GM18951 (cell line): ENCODE results near the gene VCAM1.

Experiments
- POLR2A ChIP-seq: IDR thresholded peaks from 4 replicates; pipeline ENCODE4 v1.6.1; 2011; ENCODE audit warnings: mild to moderate bottlenecking; ENCODE audit not compliant: insufficient read length, insufficient read depth; ENCODE audit errors: extremely low read depth
- in situ Hi-C: fragments of 300-500 bp; cut with MboI; formaldehyde crosslinking; loops from one replicate; pipeline ENCODE4 v1.12.0; 2022; ENCODE audit warnings: low sequenced_read_pairs, mixed read lengths, inconsistent platforms; ENCODE audit not compliant: unreplicated experiment

The VCAM1 gene

DNA sequence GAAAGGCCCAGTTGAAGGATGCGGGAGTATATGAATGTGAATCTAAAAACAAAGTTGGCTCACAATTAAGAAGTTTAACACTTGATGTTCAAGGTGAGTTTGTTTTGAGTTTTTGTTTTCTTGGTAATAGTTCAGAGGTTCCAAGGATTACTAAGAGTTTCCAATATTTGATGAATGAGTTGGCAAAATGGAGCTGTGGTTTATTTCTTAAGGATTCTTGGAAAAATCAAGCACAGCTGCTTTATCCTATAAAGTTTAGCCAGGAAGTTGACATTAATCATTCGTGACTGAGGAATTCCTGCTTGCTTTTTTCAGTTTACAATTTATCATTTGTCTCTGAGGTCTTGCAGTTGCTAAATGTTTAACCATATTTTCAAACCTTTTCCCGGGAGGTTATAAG is 15.1 kb downstream of the VCAM1 start:
- no peak for TF ChIP-seq POLR2A
- in situ Hi-C loops: no loop called here

DNA sequence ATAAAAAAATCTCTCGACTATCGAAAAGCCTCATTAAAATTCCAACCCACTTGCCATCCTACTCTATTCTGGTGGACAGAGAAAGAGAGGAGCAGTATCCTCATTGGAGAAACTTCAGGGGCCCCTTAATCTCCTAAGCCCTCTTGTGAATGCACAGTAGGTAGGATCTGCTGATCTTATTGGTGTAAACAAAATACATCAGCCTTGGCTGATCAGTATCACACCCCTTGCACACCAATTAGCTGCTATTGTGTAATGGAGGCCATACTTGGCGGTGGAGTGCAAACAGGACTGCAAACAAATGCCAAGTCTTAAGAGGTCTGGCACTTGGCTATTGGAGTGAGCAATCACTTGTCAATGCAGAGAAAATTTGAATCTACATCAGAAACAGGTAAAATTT is 15.7 kb downstream of the VCAM1 start:
- TF ChIP-seq POLR2A: no peak
- in situ Hi-C loops: no loop called here

DNA sequence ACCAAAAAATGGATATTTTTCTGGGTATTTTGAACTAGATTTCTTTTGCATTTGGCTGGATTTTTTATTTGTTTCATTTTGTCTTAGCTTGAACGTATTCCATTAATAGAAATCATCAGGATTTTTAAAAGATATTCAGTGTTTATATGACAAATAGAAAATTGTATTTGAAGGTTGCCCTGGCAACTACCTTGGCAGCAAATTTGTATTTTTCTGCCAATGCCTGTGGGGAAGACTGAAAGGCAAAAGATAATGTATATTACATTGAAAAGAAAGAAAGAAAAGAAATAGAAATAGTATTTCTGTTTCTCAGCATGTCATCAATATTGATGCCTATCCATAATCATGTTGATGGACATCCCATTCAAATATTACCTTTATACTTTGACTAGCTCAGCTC is 16.8 kb downstream of the VCAM1 start:
- no peak for TF ChIP-seq POLR2A

DNA sequence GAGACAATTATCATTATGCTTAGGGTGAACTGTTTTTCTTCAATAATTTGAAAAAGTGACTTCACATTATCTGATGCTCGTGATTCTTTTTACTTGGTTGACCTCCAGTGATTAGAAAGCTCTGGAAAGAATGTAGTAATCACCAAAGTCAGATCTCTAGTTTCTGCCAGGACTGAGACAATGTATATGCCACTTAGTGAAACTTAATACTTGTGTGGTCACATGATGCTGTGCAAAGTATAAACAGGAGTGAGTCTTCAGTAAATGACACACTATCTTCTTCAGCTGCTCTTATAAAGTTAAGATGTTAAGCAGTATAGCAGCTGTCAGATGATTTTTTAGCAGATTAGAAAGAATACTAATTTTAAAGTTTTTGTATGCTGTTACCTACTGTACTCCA is 17.2 kb downstream of the VCAM1 start:
- in situ Hi-C loops: no loop called here
- no peak for TF ChIP-seq POLR2A

More for the DNA sequence above, 16.8 kb downstream of the VCAM1 start:
- in situ Hi-C loops: no loop called here

DNA sequence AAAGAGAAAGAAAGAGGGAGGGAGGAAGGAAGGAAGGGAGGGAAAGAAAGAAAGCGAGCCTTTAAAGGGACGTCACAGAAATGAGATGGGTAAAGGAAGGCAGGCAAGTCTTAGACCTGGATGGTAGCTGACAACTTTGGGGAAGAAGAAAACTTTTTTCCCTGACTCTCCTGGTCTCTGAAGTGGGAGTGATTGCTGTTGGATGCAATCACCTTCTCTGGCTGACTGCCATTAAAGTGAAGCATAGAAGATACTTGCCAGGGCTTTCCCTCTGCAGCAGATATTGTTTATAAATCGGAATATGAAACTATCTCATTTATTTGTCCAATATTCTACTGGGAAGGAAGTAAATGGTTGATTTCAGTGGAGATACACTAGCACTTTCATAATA is 27.0 kb downstream of the VCAM1 start:
- in situ Hi-C loops: no loop called here
- no peak for TF ChIP-seq POLR2A

DNA sequence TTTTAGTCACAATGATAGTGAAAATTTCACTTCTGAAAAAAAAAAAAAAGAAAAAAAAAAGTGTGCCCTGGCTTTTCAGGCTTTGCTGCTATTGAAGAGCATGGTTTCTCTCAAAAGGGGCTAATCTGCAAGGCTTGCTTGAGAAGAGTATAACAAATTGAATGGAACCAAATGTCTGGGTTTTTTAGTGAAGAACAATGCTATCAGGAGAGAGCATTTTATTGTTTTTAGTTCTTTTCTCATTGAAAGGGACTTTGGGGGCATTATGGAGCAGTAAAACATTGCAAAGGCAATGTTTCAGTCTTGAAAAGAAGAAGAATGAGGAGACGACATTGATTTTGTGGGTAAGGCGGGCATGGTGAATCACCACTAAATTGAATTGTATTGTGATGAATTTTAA is 28.2 kb downstream of the VCAM1 start:
- in situ Hi-C loops: no loop called here
- TF ChIP-seq POLR2A: no peak

DNA sequence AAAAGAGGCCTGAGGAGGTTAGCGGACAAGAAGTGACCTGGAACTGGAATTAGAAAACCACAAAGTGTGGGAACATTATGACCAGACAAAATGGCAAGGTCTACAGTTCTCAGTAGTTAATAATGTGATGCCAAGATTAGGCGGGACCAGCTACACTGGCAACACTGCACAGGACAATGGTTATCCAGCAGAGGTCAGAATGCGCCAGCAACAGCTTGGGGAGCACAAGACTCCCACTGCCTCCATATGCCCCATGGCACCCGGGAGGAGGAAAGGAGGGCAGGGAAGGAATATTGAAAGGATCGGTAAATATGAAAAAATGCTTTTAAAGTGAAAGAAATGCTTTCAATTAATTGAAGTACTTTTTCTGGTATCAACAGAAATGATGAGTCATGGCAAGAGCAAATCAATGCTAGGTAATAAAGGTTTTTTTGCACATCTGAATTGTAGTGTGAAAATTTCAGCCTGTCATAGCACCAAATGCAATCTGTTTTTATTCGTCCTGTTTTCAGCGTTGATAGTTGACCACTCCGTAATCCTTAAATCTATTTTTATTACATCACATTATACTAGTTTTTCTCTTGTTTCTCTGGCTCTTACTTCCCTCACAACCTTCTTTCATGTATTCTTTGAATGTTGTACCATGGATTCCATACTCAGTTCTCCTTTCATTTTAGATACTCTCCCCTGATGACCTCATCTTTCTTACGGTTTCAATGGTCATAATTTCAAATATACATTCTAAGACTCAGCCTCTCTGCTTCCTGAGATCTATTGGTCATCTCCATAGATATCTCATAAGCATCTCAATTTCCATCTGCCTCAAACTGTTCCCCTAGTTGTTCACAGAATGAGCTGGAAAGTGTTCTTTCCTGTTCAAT is 30.7 kb downstream of the VCAM1 start:
- in situ Hi-C loops: no loop called here
- TF ChIP-seq POLR2A: no peak

DNA sequence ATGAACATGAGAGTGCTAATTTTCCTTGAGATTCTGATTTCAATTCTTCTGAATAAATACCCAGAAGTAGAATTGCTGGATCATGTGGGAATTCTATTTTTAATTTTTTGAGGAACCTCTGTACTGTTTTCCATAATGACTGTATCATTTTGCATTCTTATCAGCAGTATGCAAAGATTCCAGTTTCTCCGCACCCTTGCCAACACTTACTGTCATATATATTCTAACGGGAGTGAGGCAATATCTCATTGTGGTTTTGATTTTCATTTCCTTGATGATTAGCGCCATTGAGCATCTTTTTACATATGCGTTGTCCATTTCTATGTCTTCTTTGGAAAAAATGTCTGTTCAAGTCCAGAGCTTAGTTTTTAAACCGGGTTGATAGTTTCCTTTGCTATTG is 33.2 kb downstream of the VCAM1 start:
- TF ChIP-seq POLR2A: no peak
- in situ Hi-C loops: no loop called here

DNA sequence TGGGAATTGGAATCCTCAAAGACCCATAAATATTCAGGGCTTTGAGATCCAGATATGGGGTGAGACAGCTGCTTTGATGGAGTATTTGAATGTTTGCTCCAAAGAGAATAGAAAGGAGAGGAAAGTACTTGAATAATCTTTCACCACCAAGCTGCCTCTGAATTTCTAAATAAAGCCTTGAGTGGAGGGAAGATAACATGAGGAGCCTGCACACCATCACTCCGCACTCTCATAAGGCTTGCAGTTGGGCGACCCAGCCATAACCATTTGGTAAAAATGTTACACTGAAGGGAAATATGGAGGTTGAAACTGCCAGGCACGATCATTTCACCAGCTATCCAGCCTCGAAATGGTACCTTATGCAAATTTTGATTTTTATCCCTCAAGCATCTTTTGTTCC is 38.4 kb downstream of the VCAM1 start:
- TF ChIP-seq POLR2A: no peak
- in situ Hi-C loops: no loop called here

DNA sequence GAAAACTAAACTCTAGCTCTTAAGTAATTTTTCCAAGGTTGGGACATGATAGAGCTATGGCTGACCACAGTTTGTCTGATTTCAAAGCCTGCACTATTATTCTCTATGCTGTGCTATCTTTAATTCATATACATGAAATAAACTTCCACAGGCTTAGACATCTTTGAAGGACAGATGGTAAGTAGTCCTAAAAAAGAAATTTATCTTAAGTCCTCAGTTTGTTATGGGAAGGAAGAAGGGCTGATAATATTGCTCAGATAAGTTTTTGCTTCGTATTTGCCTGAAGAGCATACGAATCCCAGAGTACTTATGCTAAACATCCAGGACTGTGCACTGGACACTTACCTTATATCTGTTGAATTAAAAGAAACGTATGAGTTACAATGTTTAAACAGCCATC is 39.6 kb downstream of the VCAM1 start:
- no peak for TF ChIP-seq POLR2A

DNA sequence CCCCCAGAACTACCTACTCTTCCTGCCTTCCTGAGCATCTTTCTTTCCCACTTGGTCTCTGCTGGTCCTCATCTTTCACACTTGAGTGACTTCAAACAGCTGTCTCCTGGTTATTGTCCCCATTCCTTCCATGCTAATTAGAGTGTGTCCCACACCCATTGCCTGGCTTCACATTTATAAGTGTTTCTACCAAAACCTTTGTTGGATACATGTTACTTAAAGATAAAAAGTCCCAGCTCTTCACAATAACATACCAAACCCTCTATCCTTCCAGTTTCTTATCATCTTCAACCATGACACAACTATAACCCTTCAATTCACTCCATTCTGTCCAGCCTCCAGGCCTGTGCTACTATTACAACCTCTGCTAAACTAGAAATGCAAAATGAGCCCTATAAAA is 41.0 kb downstream of the VCAM1 start:
- TF ChIP-seq POLR2A: no peak
- in situ Hi-C loops: no loop called here

More for the DNA sequence above, 39.6 kb downstream of the VCAM1 start:
- in situ Hi-C loops: no loop called here

DNA sequence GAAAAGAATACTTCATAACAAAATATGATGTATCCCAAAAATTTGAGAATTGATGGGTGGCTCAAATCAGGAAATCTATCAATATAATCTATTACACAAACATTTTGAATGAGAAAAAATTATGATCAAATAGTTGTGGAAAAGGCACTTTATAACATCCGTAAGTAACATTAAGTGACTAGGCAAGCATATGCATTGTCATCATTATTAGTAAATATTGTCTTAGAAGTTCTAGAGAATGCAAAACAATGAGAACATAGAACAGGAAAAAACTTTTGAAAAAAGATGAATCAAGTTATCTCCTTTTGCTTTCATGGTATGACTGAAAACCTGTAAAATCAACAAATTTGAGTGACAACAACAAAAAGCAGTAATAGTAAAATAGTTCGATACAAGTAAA is 42.9 kb downstream of the VCAM1 start:
- TF ChIP-seq POLR2A: no peak
- in situ Hi-C loops: no loop called here

DNA sequence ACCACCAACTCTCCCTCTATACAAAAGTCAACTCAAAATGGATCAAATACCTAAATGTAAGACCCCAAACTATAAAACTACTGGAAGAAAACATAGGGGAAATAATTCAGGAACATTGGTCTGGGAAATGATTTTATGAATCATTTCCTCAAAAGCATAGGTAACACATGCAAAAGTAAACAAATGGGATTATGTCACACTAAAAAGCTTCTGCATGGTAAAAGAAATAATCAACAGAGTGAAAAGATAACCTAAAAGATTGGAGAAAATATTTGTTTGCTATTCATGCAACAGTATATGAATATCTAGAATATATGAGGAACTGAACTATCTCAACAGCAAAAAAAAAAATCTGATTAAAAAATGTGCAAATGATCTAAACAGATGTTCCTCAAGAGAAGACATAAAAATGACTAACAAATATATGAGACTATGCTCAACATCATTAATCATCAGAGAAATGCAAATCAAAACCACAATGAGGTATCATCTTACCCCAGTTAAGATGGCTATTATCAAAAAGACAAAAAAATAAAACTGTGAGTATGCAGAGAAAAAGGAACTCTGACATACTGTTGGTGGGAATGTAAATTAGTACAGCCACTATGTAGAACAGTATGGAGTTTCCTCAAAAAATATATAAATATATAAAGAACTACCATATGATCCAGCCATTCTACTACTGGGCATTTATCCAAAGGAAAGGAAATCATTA is 47.8 kb downstream of the VCAM1 start:
- in situ Hi-C loops: no loop called here
- no peak for TF ChIP-seq POLR2A

DNA sequence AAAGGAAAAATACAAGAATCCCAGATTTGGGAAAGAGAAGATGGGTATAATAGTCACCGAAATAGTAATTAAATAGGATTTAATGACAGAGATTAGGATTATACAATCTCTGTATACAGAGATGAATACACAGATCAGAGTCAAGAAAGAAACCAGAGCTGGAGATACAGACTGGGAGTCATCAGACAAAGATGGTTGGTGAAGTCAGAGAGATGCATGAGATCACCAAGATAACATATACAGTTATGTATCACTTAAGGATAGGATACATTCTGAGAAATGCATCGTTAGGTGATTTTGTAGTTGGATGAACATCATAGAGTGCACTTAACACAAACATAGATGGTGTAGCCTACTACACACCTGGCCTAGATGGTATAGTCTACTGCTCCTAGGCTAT is 49.8 kb downstream of the VCAM1 start:
- in situ Hi-C loops: no loop called here
- no peak for TF ChIP-seq POLR2A
